Endodermal cell (in vitro differentiated cells): ENCODE measurements around the gene SLC25A40. TPM values are rescaled to one million over a fixed set of nuclear protein-coding genes. Genes with fewer than 3 reads are reported as not detected.
A peak's percentile ranks its signal among the peaks of the same experiment; 100 is the strongest.

ENCODE experiments used
- DNase-seq: peaks from one replicate; pipeline ENCODE4 v3.0.0-alpha.2; 2017
- H3K27ac ChIP-seq: 2 replicates; pipeline ENCODE4 v1.5.1; 2013; ENCODE audit warnings: mild to moderate bottlenecking, low read depth, low read length, moderate library complexity
- H3K27me3 ChIP-seq: 2 replicates; pipeline ENCODE4 v1.6.1; 2013; ENCODE audit warnings: mild to moderate bottlenecking, low read length, moderate library complexity; ENCODE audit not compliant: insufficient read depth, control insufficient read depth, poor library complexity, severe bottlenecking
- H3K36me3 ChIP-seq: 2 replicates; pipeline ENCODE4 v1.7.0; 2013; ENCODE audit warnings: mild to moderate bottlenecking, low read length, moderate library complexity; ENCODE audit not compliant: control insufficient read depth, insufficient read depth
- H3K4me1 ChIP-seq: one replicate; pipeline ENCODE4 v1.7.0; 2013; ENCODE audit warnings: low read length; ENCODE audit not compliant: control insufficient read depth, insufficient read depth
- H3K4me3 ChIP-seq: 2 replicates; pipeline ENCODE4 v1.5.1; 2013; ENCODE audit warnings: mild to moderate bottlenecking, low read length, moderate library complexity
- H3K9ac ChIP-seq: 2 replicates; pipeline ENCODE4 v1.6.1; 2013; ENCODE audit warnings: mild to moderate bottlenecking, low read length, moderate library complexity; ENCODE audit not compliant: poor library complexity, severe bottlenecking; ENCODE audit errors: extremely low read depth
- H3K9me3 ChIP-seq: 2 replicates; pipeline ENCODE4 v1.6.1; 2013; ENCODE audit warnings: mild to moderate bottlenecking, low read length, moderate library complexity; ENCODE audit not compliant: control insufficient read depth
- H3K27ac Mint-ChIP-seq: 2 replicates; pipeline ENCODE4 v1.8.0; 2020; ENCODE audit warnings: mixed read lengths
- H3K27me3 Mint-ChIP-seq: 2 replicates; pipeline ENCODE4 v1.8.0; 2021; ENCODE audit warnings: mild to moderate bottlenecking, mixed read lengths; ENCODE audit not compliant: insufficient read depth
- H3K36me3 Mint-ChIP-seq: 2 replicates; pipeline ENCODE4 v1.8.0; 2020; ENCODE audit warnings: low read depth, mixed read lengths
- H3K4me1 Mint-ChIP-seq: 2 replicates; pipeline ENCODE4 v1.8.0; 2020; ENCODE audit warnings: mixed read lengths
- H3K4me3 Mint-ChIP-seq: 2 replicates; pipeline ENCODE4 v1.8.0; 2020; ENCODE audit warnings: mild to moderate bottlenecking, moderate library complexity, mixed read lengths
- H3K9me3 Mint-ChIP-seq: 2 replicates; pipeline ENCODE4 v1.8.0; 2020; ENCODE audit warnings: mild to moderate bottlenecking, mixed read lengths
- WGBS, 2 experiments: methylation state at CpG; one replicate each; pipeline versions ENCODE4 v1.1.5 to v1.1.7; 2013; ENCODE audit warnings: missing lambda C conversion rate in 2 of 2, mixed read lengths in 1 of 2; ENCODE audit not compliant: insufficient coverage in 1 of 2, insufficient read length in 1 of 2; 5-methylcytosine and 5-hydroxymethylcytosine counted together
- total RNA-seq, 2 donors: library from RNA; stranded (reverse); fragmentation: NEBNext Ultra II Directional in 1 of 2; extraction: Animal tissue kit (Norgen Biotek cat#: 25700) in 1 of 2; gene quantifications; 2 replicates in 1 of 2; 3 replicates in 1 of 2; pipeline ENCODE4 v1.2.1, GENCODE V29; 2021
- TF ChIP-seq, protein P1 (sequence below): fragments of 200-600 bp; sonication (generic); conservative IDR thresholded peaks from 2 replicates; pipeline ENCODE4 v1.5.0; 2021; ENCODE audit warnings: antibody characterized with exemption, mild to moderate bottlenecking

SLC25A40 gene
- total RNA-seq, 2 donors from 2014 or later: 20.9 to 32.6 TPM

DNA sequence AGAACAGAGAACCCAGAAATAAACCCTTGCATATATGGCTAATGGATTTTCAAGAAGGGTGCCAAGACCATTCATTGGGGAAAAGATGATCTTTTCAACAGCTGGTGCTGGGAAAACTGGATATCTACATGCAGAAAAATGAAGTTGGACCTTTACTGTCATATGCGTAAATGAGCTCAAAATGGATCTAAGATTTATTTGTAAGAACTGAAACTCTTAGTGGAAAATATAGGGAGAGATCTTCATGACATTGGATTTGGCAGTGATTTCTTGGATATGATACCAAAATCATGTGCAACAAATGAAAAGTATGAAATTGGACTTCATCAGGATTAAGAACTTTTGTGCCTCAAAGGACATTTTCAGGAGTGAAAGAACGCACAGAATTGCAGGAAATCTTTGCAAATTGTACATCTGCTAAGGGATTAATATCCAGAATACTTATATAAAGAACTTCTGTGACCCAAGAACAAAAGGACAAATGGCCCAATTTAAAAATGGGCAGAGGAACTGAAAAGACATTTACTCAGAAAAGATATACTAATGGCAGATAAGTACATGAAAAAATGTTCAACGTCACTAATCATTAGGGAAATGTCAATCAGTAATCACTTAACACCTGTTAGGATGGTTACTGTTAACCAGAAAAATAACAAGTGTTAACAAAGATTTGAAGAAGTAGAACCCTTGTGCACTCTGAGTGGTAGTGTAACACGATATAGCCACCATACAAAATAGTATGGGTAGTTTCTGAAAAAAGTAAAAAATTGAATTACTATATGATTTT, 6.2 kb upstream of the SLC25A40 start:
- Histone ChIP-seq H3K27ac (no peak overlapping the region), H3K9me3 (no peaks in the 10 kb centered on the region), H3K9ac (no peak overlapping the region), H3K4me1 (no peaks in the 10 kb centered on the region), H3K4me3 (no peak overlapping the region), H3K36me3 (peaks cover 60% of the 10 kb centered on the region), H3K27me3 (no peaks in the 10 kb centered on the region)
- TF ChIP-seq, protein P1, sequence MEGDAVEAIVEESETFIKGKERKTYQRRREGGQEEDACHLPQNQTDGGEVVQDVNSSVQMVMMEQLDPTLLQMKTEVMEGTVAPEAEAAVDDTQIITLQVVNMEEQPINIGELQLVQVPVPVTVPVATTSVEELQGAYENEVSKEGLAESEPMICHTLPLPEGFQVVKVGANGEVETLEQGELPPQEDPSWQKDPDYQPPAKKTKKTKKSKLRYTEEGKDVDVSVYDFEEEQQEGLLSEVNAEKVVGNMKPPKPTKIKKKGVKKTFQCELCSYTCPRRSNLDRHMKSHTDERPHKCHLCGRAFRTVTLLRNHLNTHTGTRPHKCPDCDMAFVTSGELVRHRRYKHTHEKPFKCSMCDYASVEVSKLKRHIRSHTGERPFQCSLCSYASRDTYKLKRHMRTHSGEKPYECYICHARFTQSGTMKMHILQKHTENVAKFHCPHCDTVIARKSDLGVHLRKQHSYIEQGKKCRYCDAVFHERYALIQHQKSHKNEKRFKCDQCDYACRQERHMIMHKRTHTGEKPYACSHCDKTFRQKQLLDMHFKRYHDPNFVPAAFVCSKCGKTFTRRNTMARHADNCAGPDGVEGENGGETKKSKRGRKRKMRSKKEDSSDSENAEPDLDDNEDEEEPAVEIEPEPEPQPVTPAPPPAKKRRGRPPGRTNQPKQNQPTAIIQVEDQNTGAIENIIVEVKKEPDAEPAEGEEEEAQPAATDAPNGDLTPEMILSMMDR: no peak
- WGBS, 2 experiments: 96 to 100% methylated on average over 1 to 4 of the region's 4 CpGs
- Mint-ChIP-seq H3K9me3 (no peaks in the 10 kb centered on the region), H3K36me3 (peaks cover 37% of the 10 kb centered on the region), H3K4me1 (peaks cover 9% of the 10 kb centered on the region), H3K27me3 (no peaks in the 10 kb centered on the region), H3K4me3 (no peak overlapping the region), H3K27ac (no peak overlapping the region)
- no peak for DNase-seq

DNA sequence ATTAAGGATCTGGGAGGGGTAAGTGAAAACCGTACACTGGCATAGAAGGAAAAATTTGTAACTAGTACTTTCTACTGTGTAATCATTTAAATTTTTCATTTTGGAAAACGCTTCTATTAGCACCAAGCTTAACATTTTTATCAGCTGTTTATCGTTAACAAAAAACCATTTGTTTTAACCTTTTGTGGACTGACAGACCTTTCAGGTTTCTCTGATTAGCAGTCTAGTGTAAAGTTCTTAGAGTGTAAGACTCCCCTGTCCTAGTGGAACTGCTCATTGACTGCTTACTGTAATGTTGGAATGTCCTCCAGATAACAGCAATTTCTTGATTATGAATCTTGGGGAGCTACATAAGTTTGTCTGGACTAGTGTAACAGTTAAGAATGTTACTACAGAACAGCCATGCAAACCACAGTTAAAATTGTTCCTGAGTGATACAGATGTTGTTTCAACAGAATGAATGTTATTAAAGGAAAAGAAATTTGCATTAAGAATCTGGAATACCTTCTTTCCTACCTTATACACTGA, 2.1 kb upstream of the SLC25A40 start:
- peaks cover 22% of the 10 kb centered on the region for H3K36me3 Mint-ChIP-seq
- H3K4me3 ChIP-seq: peak overlapping the region; percentile 91
- H3K27me3 Mint-ChIP-seq: no peaks in the 10 kb centered on the region
- no peaks in the 10 kb centered on the region for H3K27me3 ChIP-seq
- H3K27ac ChIP-seq: no peak overlapping the region
- peak overlapping the region; percentile 98 for H3K4me3 Mint-ChIP-seq
- peaks cover 4% of the 10 kb centered on the region for H3K4me1 ChIP-seq
- no peak overlapping the region for H3K27ac Mint-ChIP-seq
- no peaks in the 10 kb centered on the region for H3K9me3 Mint-ChIP-seq
- no peak for DNase-seq
- TF ChIP-seq, protein P1: no peak
- H3K4me1 Mint-ChIP-seq: peaks cover 21% of the 10 kb centered on the region
- WGBS, 2 experiments: 67 to 75% methylated on average over 1 to 3 of the region's 3 CpGs
- H3K9me3 ChIP-seq: no peaks in the 10 kb centered on the region
- peaks cover 31% of the 10 kb centered on the region for H3K36me3 ChIP-seq
- H3K9ac ChIP-seq: peak overlapping the region; percentile 32

DNA sequence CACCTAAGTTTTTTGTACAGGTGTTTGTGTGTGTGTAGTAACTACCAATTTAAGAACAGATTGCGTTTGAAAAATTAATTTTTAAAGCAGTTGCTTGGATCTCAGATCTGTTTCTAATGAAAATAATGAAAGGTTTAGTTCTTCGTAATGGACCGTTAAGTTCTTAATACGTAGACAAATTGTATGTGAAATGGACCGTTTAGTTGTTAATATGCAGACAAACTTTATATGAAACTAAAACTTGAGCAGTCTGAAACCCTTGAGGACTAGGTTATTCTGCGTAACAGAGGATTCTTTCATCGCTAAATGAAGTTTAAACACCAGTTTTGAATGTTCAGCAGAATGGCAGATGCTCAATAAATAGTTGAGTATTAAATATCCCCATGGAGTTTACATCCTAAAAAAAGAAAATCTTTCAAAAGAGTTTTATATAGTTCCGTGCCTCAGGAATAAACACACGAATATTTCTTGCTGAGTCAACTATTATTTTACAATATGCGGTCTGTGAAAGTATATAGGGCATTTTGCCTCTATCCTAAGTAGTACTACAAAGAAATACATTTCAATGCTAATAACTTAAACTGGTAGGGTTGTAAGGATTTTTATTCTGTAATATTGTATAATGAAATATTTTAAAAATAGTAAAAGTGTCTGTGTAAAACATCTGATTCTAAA, 1.3 kb upstream of the SLC25A40 start:
- peaks cover 4% of the 10 kb centered on the region for H3K4me1 ChIP-seq
- Mint-ChIP-seq H3K4me3 (peak overlapping the region; percentile 98), H3K27me3 (no peaks in the 10 kb centered on the region), H3K36me3 (peaks cover 27% of the 10 kb centered on the region), H3K4me1 (peaks cover 21% of the 10 kb centered on the region), H3K9me3 (peaks cover 3% of the 10 kb centered on the region), H3K27ac (peak overlapping the region; percentile 99)
- peaks cover 23% of the 10 kb centered on the region for H3K36me3 ChIP-seq
- WGBS, 2 experiments: 2 to 4% methylated on average over 7 to 8 of the region's 10 CpGs
- H3K9me3 ChIP-seq: peaks cover 4% of the 10 kb centered on the region
- DNase-seq: no peak
- TF ChIP-seq, protein P1: no peak
- H3K27me3 ChIP-seq: no peaks in the 10 kb centered on the region
- H3K27ac ChIP-seq: peak overlapping the region; percentile 95
- H3K9ac ChIP-seq: peak overlapping the region; percentile 87
- peak overlapping the region; percentile 91 for H3K4me3 ChIP-seq
